Gastroesophageal sphincter (tissue), 3 donors: ENCODE measurements around the gene EBF4.

Source experiments
- POLR2A ChIP-seq, 2 donors: fragments of 450-650 bp; IDR thresholded peaks; one replicate each; pipeline ENCODE4 v1.6.1; 2017; ENCODE audit warnings: antibody characterized with exemption in 2 of 2, mild to moderate bottlenecking in 2 of 2, moderate library complexity in 1 of 2
- POLR2AphosphoS5 ChIP-seq: sonication (generic); formaldehyde crosslinking; IDR thresholded peaks from one replicate; pipeline ENCODE4 v1.6.1; 2017; ENCODE audit warnings: antibody characterized with exemption
- TF ChIP-seq, protein P1 (sequence below), 4 experiments: fragments of 200-600 bp in 2 of 4; fragments of 450-650 bp in 2 of 4; sonication (generic) in 1 of 4; IDR thresholded peaks; one replicate each; pipeline ENCODE4 v1.5.1; 2017 to 2019; ENCODE audit warnings: antibody characterized with exemption in 4 of 4, mild to moderate bottlenecking in 2 of 4, moderate library complexity in 2 of 4

DNA sequence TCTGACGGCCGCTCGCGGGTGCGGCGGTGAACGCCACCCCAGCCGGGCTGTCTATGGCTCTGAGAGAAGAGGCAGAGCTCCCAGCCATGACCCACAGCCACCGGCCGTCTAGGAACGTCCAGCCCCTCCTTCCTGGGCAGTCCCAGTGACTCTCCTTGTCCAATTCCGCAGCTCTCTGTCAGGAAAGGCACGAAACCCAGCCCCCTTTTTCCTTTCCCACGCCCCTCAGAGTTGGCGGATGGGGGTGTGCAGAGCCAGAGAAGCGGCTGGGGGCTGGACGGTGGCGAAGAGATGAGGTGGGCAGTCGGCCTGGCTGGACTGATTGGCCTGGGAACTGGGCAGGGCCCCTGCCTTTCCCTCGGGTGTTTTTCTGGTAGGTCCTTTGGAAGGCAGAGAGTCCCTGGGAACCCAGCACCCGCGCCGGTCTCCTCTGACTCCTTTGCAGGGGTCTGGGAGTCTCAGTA lies 1.5 kb downstream of the EBF4 start:
- TF ChIP-seq, protein P1, sequence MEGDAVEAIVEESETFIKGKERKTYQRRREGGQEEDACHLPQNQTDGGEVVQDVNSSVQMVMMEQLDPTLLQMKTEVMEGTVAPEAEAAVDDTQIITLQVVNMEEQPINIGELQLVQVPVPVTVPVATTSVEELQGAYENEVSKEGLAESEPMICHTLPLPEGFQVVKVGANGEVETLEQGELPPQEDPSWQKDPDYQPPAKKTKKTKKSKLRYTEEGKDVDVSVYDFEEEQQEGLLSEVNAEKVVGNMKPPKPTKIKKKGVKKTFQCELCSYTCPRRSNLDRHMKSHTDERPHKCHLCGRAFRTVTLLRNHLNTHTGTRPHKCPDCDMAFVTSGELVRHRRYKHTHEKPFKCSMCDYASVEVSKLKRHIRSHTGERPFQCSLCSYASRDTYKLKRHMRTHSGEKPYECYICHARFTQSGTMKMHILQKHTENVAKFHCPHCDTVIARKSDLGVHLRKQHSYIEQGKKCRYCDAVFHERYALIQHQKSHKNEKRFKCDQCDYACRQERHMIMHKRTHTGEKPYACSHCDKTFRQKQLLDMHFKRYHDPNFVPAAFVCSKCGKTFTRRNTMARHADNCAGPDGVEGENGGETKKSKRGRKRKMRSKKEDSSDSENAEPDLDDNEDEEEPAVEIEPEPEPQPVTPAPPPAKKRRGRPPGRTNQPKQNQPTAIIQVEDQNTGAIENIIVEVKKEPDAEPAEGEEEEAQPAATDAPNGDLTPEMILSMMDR (IDR thresholded peaks at IDR 0.05), result no peak
- TF ChIP-seq POLR2A (IDR thresholded peaks at IDR 0.05), result no peak
- no peak for TF ChIP-seq POLR2AphosphoS5
